Myocyte (in vitro differentiated cells): Measurements from ENCODE around the gene FGF18. TPM values are rescaled to one million over a fixed set of nuclear protein-coding genes. Genes with fewer than 3 reads are reported as not detected.
A peak's percentile ranks its signal among the peaks of the same experiment; 100 is the strongest.

ENCODE experiments used
- DNase-seq: peaks from one replicate; pipeline ENCODE4 v3.0.0-alpha.2; 2012; ENCODE audit warnings: low read depth
- total RNA-seq: library from RNA; depleted of rRNA; stranded (reverse); fragments of >200 nt; gene quantifications from 2 replicates; pipeline ENCODE4 v1.2.3, GENCODE V29; 2014

Gene FGF18
- total RNA-seq, 1 donor from 2014 or later: 0.16 TPM

GRCh38 chr5:171464829-171465228, 45.4 kb downstream of the FGF18 start:
- DNase-seq: no peak

- DNase-seq: no peak
These were observed 47.7 kb downstream of the FGF18 start for GRCh38 chr5:171467107-171467506.

DNA sequence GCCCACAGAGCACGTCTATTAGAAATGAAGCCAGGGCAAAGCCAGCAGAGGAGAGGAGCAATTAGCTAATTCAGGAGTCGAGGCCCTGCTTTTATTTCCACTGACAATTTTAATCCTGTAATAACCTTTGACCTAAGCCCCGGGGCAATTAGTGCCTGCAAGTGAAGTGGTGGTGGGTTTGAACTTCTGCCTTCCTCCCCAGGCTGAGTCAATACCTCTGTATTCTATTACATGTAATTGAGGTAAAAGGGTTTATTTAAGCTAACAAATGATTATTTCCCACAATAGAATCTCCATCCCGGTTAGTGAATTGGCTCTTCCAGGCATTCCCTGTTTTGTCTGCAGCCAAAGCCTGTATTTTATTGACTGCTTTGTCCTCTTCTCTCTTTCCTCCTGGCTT, 49.9 kb downstream of the FGF18 start:
- DNase-seq: no peak

DNA sequence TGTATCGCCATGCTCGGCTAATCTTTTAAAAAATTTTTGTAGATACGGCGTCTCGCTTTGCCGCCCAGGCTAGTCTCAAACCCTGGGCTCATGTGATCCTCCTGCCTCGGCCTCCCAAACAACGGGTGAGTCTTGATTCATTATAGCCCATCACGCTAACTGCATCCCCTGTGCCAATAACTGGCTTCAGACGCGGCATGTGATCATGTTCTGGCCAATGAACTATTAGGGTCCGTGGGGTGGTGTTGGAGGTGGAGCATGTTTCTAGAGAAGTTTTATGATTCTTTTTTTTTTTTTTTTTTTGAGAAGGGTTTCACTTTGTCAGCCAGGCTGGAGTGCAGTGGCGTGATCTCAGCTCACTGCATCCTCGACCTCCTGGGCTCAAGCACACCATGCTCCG, 51.0 kb downstream of the FGF18 start:
- no peak for DNase-seq

GRCh38 chr5:171474230-171474813, 54.9 kb downstream of the FGF18 start:
- no peak for DNase-seq

- no peak for DNase-seq
These were observed 56.1 kb downstream of the FGF18 start for GRCh38 chr5:171475596-171475995.

- no peak for DNase-seq
These were observed 57.3 kb downstream of the FGF18 start for GRCh38 chr5:171476701-171477100.

DNA sequence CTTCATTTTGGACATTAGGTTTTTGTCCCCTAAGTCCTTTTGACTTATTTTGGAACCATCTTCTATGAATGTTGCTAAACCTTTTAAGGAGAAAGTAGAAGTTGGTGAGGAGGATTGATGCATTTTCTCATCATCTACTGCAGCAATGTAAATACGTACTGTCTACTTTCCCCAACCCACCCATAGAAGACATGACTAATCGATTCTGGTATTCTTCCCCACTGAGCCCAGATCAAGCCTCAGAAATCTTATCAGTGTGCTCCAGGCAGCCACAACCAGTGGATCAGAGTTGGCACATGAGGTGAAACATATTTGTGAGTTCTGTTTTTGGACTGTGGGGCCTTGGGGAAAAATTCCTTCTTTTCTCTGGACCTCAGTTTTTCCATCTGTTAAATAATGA, 57.7 kb downstream of the FGF18 start:
- no peak for DNase-seq

DNA sequence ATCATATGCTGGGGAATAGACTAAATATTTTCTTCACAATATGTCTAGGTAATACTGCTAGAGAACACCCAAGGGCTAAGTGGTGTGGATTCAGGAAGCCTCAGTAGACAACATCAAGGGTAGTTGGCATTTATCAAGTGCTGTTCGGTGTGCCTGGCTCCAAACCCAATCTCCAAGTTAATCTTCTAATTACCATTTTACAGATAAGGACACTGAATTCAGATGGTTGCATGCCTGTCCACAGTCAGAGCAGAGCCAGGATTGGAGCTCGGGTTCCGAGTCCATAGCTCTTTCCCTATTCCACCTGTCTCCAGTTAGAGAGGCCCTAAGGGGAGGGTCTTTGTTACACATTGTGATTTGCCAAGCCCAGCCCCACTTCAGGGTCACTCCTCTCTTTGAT, 58.2 kb downstream of the FGF18 start:
- DNase-seq: no peak

GRCh38 chr5:171478946-171479775, 59.7 kb downstream of the FGF18 start:
- no peak for DNase-seq

GRCh38 chr5:171479776-171480125, 60.3 kb downstream of the FGF18 start:
- no peak for DNase-seq

DNA sequence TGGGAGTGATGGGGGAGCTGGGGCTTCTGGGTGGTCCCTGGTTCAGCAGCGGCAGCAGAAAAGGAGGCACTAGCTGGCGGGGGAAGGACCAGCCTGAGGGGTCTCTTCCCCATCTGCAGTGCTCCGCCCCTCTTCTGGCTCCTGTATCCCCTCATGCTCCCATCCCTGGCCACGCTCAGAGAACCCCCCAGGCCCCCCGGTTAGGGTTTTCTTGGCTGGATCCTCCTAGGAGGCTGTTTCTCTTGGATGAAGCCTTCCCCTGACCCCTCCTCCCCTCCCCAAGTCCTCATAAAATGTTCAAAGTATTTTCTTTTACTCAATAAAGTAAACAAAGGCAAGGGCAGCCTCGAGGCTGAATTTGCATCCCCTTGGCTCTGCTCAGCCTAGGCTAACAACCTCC, 60.8 kb downstream of the FGF18 start:
- DNase-seq: no peak

- DNase-seq: no peak
These were observed 62.4 kb downstream of the FGF18 start for GRCh38 chr5:171481571-171482433.

DNA sequence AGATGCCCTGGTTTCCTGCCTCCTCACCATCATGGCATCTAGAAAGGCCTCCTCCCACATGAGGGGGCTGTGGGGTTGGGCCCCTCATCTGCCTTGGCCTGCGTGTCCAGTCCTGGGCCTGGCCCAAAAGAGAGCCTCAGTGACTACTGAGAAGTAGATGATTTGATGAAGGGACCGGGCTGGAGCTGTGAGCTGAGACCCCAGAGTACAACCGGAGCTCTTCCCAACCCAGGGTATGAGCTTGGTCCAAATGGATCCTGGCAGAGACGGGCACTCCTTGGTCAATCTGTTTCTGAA, 62.9 kb downstream of the FGF18 start:
- DNase-seq: no peak

DNA sequence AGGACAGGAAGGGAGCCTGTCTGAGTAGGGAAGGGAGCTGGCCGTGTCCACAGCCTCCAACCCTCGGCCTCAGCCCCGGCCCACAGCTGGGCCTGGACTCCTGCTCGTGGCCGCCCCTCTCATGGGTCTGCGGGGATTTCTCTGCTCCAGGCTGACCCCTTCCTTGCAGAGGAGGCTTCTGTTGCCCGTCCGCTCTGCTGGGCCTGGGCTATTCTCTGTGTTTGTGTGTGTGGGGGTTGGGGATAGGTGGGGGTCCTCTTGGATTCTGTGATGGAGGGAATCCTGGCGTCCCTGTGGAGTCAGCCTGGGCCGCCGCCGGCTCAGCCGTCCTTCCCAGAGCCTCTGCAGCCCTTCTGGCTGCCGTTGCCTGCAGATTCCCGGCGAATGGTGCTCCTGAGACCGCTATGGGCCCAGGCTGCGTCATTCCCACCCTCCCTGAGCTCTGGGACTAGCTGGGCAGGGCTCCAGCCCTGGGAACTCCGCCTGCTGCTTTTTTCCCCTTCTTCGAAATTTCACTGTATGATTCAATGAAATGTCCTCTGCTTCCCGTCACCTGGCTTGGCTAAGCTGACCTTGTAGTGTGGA, 64.2 kb downstream of the FGF18 start:
- no peak for DNase-seq

GRCh38 chr5:171484460-171484899, 65.0 kb downstream of the FGF18 start:
- DNase-seq: peak; percentile 21

- DNase-seq: no peak
These were observed 66.2 kb downstream of the FGF18 start for GRCh38 chr5:171485668-171486067.

GRCh38 chr5:171486613-171487012, 67.2 kb downstream of the FGF18 start:
- DNase-seq: no peak

GRCh38 chr5:171488876-171489275, 69.4 kb downstream of the FGF18 start:
- DNase-seq: no peak

DNA sequence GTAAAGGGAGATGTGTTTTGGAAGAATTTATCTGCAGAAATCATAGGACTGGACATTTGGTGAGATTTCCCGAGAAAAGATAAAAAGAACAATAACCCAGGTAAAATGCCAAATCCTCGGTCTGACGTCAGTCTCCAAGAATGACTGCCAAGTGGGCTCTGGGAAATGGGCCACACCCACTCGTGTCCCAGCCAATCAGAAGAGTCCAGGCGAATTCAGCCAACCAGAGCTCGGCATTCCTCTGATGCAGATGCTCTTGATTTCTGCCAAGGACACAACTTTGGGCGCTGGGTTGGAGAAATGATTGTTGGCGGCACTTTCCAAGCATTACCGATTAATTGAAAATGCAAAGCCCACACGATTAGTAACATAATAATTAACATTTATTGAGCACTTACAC, 73.3 kb downstream of the FGF18 start:
- DNase-seq: peak; percentile 15

DNA sequence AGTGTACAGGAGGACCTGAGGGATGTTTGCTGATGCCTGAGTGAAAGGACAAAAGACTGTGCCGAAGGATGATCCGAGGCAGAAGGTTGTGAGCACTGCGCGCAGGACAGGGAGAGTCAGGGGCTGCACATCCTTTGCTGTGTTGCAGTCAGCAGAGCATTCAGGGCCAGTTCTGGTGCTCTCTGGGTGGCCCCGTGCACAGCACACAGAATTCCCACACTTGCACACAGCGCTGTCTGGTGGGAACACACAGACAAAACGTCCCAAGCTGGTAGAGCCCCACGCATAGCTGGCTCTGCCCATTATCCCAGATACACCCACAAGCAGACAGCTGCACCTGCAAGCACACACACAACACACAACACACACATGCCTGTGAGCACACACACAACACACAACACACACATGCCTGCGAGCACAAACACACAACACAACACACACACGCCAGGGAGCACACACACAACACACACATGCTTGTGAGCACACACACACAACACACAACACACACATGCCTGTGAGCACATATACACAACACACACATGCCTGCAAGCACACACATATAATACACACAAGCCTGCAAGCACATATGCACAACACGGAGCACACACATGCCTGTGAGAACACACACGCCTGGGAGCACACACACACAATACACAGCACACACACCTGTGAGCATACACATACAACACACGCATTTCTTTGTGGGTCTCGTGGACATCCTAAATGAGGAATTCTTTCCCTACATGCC, 74.4 kb downstream of the FGF18 start:
- DNase-seq: peak; percentile 7
